GM23338 (cell line): ENCODE data around the gene ARHGEF10L. TPM values are rescaled to one million over a fixed set of nuclear protein-coding genes. Genes with fewer than 3 reads are reported as not detected.

Experiments
- ATAC-seq: fragments of 200-7000 bp; cut with Tn5 transposase; 3 replicates; pipeline ENCODE4 v1.9.1; 2020
- DNase-seq: peaks from one replicate; pipeline ENCODE4 v3.0.0-alpha.2; 2015; ENCODE audit warnings: low spot score
- H2AFZ ChIP-seq: fragments of 200-600 bp; sonication (generic); 2 replicates; pipeline ENCODE4 v1.8.0; 2016; ENCODE audit warnings: antibody characterized with exemption, mild to moderate bottlenecking, moderate library complexity
- H3F3A ChIP-seq: fragments of 200-600 bp; sonication (generic); replicated peaks from 2 replicates; pipeline ENCODE4 v1.8.0; 2017; ENCODE audit warnings: antibody characterized with exemption, mixed run types, low read depth
- H3K27ac ChIP-seq: fragments of 200-600 bp; sonication (generic); 2 replicates; pipeline ENCODE4 v1.6.1; 2016; ENCODE audit warnings: low read depth
- H3K27me3 ChIP-seq: fragments of 200-600 bp; sonication (generic); 2 replicates; pipeline ENCODE4 v1.8.0; 2016; ENCODE audit warnings: mild to moderate bottlenecking, mixed run types, moderate library complexity; ENCODE audit not compliant: insufficient read depth
- H3K36me3 ChIP-seq: fragments of 200-600 bp; sonication (generic); 2 replicates; pipeline ENCODE4 v1.8.0; 2016; ENCODE audit warnings: mild to moderate bottlenecking; ENCODE audit not compliant: insufficient read depth
- H3K4me1 ChIP-seq: fragments of 200-600 bp; sonication (generic); 2 replicates; pipeline ENCODE4 v1.8.0; 2016; ENCODE audit warnings: mild to moderate bottlenecking, moderate library complexity; ENCODE audit not compliant: insufficient read depth
- H3K4me2 ChIP-seq: fragments of 200-600 bp; sonication (generic); 2 replicates; pipeline ENCODE4 v1.7.1; 2017; ENCODE audit warnings: mixed run types
- H3K4me3 ChIP-seq: fragments of 200-600 bp; sonication (generic); 2 replicates; pipeline ENCODE4 v1.6.1; 2016; ENCODE audit warnings: mixed run types
- H3K79me2 ChIP-seq: fragments of 200-600 bp; sonication (generic); replicated peaks from 2 replicates; pipeline ENCODE4 v1.8.0; 2017; ENCODE audit warnings: mild to moderate bottlenecking; ENCODE audit not compliant: insufficient read depth
- H3K9me2 ChIP-seq: fragments of 200-600 bp; sonication (generic); 2 replicates; pipeline ENCODE4 v1.8.0; 2017; ENCODE audit not compliant: insufficient read depth
- H4K20me1 ChIP-seq: fragments of 200-600 bp; sonication (generic); replicated peaks from 2 replicates; pipeline ENCODE4 v1.8.0; 2017; ENCODE audit warnings: mild to moderate bottlenecking; ENCODE audit not compliant: insufficient read depth
- H3K27ac Mint-ChIP-seq: 2 replicates; pipeline ENCODE4 v1.8.0; 2020; ENCODE audit warnings: inconsistent platforms, mild to moderate bottlenecking, moderate library complexity, mixed read lengths
- H3K27me3 Mint-ChIP-seq: 3 replicates; pipeline ENCODE4 v1.8.0; 2022; ENCODE audit warnings: low read depth, mild to moderate bottlenecking, moderate library complexity, mixed read lengths, inconsistent platforms; ENCODE audit not compliant: insufficient read depth, poor library complexity
- H3K36me3 Mint-ChIP-seq: 3 replicates; pipeline ENCODE4 v1.8.0; 2021; ENCODE audit warnings: low read depth, mild to moderate bottlenecking, inconsistent platforms, moderate library complexity, mixed read lengths
- H3K4me1 Mint-ChIP-seq: 3 replicates; pipeline ENCODE4 v1.8.0; 2020; ENCODE audit warnings: mild to moderate bottlenecking, inconsistent platforms, mixed read lengths
- H3K4me3 Mint-ChIP-seq: 3 replicates; pipeline ENCODE4 v1.8.0; 2021; ENCODE audit warnings: moderate library complexity, mild to moderate bottlenecking, inconsistent platforms, mixed read lengths
- H3K9me3 Mint-ChIP-seq: 3 replicates; pipeline ENCODE4 v1.8.0; 2020; ENCODE audit warnings: moderate library complexity, mild to moderate bottlenecking, inconsistent platforms, mixed read lengths
- CREB1 ChIP-seq: fragments of 250-450 bp; sonication (Bioruptor Pico); IDR thresholded peaks from 2 replicates; pipeline ENCODE4 v1.5.0; 2020; ENCODE audit warnings: low read depth, mild to moderate bottlenecking, moderate library complexity
- CTCF ChIP-seq, 2 experiments: fragments of 200-600 bp in 1 of 2; sonication (generic) in 1 of 2; conservative IDR thresholded peaks; 2 replicates each; pipeline versions ENCODE4 v1.5.1 to v1.6.1; 2016 to 2017; ENCODE audit warnings: antibody characterized with exemption in 2 of 2, low read depth in 2 of 2, mild to moderate bottlenecking in 2 of 2, moderate library complexity in 1 of 2
- EZH2 ChIP-seq: fragments of 200-600 bp; sonication (generic); IDR thresholded peaks from one replicate; pipeline ENCODE4 v1.8.0; 2017; ENCODE audit warnings: antibody characterized with exemption, mild to moderate bottlenecking, low read depth; ENCODE audit not compliant: unreplicated experiment
- EZH2phosphoT487 ChIP-seq: fragments of 200-600 bp; sonication (generic); IDR thresholded peaks from one replicate; pipeline ENCODE4 v1.8.1; 2018; ENCODE audit warnings: antibody characterized with exemption; ENCODE audit not compliant: unreplicated experiment
- JUNB ChIP-seq: IDR thresholded peaks from one replicate; pipeline ENCODE4 v1.6.1; 2016; ENCODE audit warnings: antibody characterized with exemption; ENCODE audit not compliant: unreplicated experiment
- NANOG ChIP-seq: IDR thresholded peaks from 2 replicates; pipeline ENCODE4 v1.6.1; 2016; ENCODE audit warnings: antibody characterized with exemption, borderline replicate concordance
- POLR2AphosphoS5 ChIP-seq: IDR thresholded peaks from 2 replicates; pipeline ENCODE4 v1.6.1; 2016; ENCODE audit warnings: antibody characterized with exemption, low read depth
- STAT1 ChIP-seq: IDR thresholded peaks from one replicate; pipeline ENCODE4 v1.6.1; 2016; ENCODE audit warnings: antibody characterized with exemption; ENCODE audit not compliant: unreplicated experiment
- ZNF114 ChIP-seq: fragments of 250-450 bp; sonication (Bioruptor Pico); IDR thresholded peaks from 2 replicates; pipeline ENCODE4 v1.5.0; 2020; ENCODE audit warnings: mild to moderate bottlenecking, moderate library complexity
- ZNF331 ChIP-seq: fragments of 250-450 bp; sonication (Bioruptor Pico); IDR thresholded peaks from 2 replicates; pipeline ENCODE4 v1.5.0; 2020; ENCODE audit warnings: low read depth, mild to moderate bottlenecking, moderate library complexity
- polyA plus RNA-seq: library from polyadenylated mRNA; unstranded; fragments of >200 nt; fragmentation: Nextera tagmentation; extraction: Ambion mirVana; gene quantifications from 2 replicates; pipeline ENCODE4 v1.2.1, GENCODE V29; 2016
- total RNA-seq: library from RNA; depleted of rRNA; stranded (reverse); fragments of >200 nt; shearing (Covaris generic); gene quantifications from 2 replicates; pipeline ENCODE4 v1.2.3, GENCODE V29; 2014
- TF ChIP-seq, protein P1 (sequence below): fragments of 250-450 bp; sonication (Bioruptor Pico); IDR thresholded peaks from 2 replicates; pipeline ENCODE4 v1.5.0; 2020; ENCODE audit warnings: mild to moderate bottlenecking, moderate library complexity
- TF ChIP-seq, protein P2 (sequence below): IDR thresholded peaks from one replicate; pipeline ENCODE4 v1.6.1; 2018; ENCODE audit warnings: antibody characterized with exemption; ENCODE audit not compliant: unreplicated experiment
- TF ChIP-seq, protein P3 (sequence below): IDR thresholded peaks from 2 replicates; pipeline ENCODE4 v1.6.1; 2016; ENCODE audit warnings: antibody characterized with exemption

Gene ARHGEF10L
- total and polyA plus RNA-seq, 2 experiments from 2014 or later = 12.1 to 46.8 TPM

- H3K4me1 ChIP-seq = peaks cover 63% of the 10 kb centered on the region
- Mint-ChIP-seq H3K4me3 (no peak overlapping the region), H3K36me3 (no peaks in the 10 kb centered on the region; the same call in 2 of the 3 replicates), H3K4me1 (peaks cover 77% of the 10 kb centered on the region), H3K27ac (no peak overlapping the region), H3K9me3 (no peaks in the 10 kb centered on the region), H3K27me3 (peaks cover 18% of the 10 kb centered on the region)
- H3K79me2 ChIP-seq = peaks cover 87% of the 10 kb centered on the region
- H3K27ac ChIP-seq = no peak overlapping the region
- ATAC-seq = no peak
- DNase-seq = no peak
- no peaks in the 10 kb centered on the region for H3K9me2 ChIP-seq
- no peak overlapping the region for H3K4me2 ChIP-seq
- no peaks in the 10 kb centered on the region for H3K36me3 ChIP-seq
- H4K20me1 ChIP-seq = peaks cover 10% of the 10 kb centered on the region; the same call in 1 of the 2 replicates
- no peaks in the 10 kb centered on the region for H3K27me3 ChIP-seq
- no peak overlapping the region for H2AFZ ChIP-seq
- H3F3A ChIP-seq = peaks cover 5% of the 10 kb centered on the region; the same call in 1 of the 2 replicates
- no peak overlapping the region for H3K4me3 ChIP-seq
- TF ChIP-seq JUNB (no peak), ZNF331 (no peak), STAT1 (no peak), NANOG (no peak), EZH2phosphoT487 (no peak), CREB1 (CRISPR knock-in tag) (no peak), POLR2AphosphoS5 (no peak), EZH2 (no peak), CTCF (conservative IDR thresholded peaks at IDR 0.05; ENCODE audit: low read depth in 2 of 2) (no peak), ZNF114 (CRISPR knock-in tag) (no peak)
- TF ChIP-seq, protein P1, sequence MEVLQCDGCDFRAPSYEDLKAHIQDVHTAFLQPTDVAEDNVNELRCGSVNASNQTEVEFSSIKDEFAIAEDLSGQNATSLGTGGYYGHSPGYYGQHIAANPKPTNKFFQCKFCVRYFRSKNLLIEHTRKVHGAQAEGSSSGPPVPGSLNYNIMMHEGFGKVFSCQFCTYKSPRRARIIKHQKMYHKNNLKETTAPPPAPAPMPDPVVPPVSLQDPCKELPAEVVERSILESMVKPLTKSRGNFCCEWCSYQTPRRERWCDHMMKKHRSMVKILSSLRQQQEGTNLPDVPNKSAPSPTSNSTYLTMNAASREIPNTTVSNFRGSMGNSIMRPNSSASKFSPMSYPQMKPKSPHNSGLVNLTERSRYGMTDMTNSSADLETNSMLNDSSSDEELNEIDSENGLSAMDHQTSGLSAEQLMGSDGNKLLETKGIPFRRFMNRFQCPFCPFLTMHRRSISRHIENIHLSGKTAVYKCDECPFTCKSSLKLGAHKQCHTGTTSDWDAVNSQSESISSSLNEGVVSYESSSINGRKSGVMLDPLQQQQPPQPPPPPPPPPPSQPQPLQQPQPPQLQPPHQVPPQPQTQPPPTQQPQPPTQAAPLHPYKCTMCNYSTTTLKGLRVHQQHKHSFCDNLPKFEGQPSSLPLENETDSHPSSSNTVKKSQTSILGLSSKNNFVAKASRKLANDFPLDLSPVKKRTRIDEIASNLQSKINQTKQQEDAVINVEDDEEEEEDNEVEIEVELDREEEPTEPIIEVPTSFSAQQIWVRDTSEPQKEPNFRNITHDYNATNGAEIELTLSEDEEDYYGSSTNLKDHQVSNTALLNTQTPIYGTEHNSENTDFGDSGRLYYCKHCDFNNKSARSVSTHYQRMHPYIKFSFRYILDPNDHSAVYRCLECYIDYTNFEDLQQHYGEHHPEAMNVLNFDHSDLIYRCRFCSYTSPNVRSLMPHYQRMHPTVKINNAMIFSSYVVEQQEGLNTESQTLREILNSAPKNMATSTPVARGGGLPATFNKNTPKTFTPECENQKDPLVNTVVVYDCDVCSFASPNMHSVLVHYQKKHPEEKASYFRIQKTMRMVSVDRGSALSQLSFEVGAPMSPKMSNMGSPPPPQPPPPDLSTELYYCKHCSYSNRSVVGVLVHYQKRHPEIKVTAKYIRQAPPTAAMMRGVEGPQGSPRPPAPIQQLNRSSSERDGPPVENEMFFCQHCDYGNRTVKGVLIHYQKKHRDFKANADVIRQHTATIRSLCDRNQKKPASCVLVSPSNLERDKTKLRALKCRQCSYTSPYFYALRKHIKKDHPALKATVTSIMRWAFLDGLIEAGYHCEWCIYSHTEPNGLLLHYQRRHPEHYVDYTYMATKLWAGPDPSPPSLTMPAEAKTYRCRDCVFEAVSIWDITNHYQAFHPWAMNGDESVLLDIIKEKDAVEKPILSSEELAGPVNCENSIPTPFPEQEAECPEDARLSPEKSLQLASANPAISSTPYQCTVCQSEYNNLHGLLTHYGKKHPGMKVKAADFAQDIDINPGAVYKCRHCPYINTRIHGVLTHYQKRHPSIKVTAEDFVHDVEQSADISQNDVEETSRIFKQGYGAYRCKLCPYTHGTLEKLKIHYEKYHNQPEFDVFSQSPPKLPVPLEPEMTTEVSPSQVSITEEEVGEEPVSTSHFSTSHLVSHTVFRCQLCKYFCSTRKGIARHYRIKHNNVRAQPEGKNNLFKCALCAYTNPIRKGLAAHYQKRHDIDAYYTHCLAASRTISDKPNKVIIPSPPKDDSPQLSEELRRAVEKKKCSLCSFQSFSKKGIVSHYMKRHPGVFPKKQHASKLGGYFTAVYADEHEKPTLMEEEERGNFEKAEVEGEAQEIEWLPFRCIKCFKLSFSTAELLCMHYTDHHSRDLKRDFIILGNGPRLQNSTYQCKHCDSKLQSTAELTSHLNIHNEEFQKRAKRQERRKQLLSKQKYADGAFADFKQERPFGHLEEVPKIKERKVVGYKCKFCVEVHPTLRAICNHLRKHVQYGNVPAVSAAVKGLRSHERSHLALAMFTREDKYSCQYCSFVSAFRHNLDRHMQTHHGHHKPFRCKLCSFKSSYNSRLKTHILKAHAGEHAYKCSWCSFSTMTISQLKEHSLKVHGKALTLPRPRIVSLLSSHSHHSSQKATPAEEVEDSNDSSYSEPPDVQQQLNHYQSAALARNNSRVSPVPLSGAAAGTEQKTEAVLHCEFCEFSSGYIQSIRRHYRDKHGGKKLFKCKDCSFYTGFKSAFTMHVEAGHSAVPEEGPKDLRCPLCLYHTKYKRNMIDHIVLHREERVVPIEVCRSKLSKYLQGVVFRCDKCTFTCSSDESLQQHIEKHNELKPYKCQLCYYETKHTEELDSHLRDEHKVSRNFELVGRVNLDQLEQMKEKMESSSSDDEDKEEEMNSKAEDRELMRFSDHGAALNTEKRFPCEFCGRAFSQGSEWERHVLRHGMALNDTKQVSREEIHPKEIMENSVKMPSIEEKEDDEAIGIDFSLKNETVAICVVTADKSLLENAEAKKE (CRISPR knock-in tag) = no peak
- TF ChIP-seq, protein P2, sequence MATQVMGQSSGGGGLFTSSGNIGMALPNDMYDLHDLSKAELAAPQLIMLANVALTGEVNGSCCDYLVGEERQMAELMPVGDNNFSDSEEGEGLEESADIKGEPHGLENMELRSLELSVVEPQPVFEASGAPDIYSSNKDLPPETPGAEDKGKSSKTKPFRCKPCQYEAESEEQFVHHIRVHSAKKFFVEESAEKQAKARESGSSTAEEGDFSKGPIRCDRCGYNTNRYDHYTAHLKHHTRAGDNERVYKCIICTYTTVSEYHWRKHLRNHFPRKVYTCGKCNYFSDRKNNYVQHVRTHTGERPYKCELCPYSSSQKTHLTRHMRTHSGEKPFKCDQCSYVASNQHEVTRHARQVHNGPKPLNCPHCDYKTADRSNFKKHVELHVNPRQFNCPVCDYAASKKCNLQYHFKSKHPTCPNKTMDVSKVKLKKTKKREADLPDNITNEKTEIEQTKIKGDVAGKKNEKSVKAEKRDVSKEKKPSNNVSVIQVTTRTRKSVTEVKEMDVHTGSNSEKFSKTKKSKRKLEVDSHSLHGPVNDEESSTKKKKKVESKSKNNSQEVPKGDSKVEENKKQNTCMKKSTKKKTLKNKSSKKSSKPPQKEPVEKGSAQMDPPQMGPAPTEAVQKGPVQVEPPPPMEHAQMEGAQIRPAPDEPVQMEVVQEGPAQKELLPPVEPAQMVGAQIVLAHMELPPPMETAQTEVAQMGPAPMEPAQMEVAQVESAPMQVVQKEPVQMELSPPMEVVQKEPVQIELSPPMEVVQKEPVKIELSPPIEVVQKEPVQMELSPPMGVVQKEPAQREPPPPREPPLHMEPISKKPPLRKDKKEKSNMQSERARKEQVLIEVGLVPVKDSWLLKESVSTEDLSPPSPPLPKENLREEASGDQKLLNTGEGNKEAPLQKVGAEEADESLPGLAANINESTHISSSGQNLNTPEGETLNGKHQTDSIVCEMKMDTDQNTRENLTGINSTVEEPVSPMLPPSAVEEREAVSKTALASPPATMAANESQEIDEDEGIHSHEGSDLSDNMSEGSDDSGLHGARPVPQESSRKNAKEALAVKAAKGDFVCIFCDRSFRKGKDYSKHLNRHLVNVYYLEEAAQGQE = no peak
- TF ChIP-seq, protein P3, sequence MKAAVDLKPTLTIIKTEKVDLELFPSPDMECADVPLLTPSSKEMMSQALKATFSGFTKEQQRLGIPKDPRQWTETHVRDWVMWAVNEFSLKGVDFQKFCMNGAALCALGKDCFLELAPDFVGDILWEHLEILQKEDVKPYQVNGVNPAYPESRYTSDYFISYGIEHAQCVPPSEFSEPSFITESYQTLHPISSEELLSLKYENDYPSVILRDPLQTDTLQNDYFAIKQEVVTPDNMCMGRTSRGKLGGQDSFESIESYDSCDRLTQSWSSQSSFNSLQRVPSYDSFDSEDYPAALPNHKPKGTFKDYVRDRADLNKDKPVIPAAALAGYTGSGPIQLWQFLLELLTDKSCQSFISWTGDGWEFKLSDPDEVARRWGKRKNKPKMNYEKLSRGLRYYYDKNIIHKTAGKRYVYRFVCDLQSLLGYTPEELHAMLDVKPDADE = no peak
Measured at GRCh38 chr1:17576519-17576853, 37.0 kb downstream of the ARHGEF10L start.
